Hypothalamus (tissue), 51 donors: Measurements from ENCODE around the gene ZNF318.
"Not testable (repeated sequence)": the region's sequence is repeated elsewhere in the genome, so short reads cannot be mapped to it uniquely, and the experiment has no call there.

Source experiments
- DNase-seq, 51 donors: peaks; one replicate each; lab custom pipeline; 2025; lab: John Stamatoyannopoulos, UW

Gene ZNF318

GRCh38 chr6:43390753-43391439, 21.4 kb upstream of the ZNF318 start:
- DNase-seq, result not testable (repeated sequence)

GRCh38 chr6:43389730-43390295, 20.4 kb upstream of the ZNF318 start:
- DNase-seq, result no peak

GRCh38 chr6:43386492-43386891, 17.0 kb upstream of the ZNF318 start:
- no peak for DNase-seq

GRCh38 chr6:43383021-43383667, 13.7 kb upstream of the ZNF318 start:
- no peak for DNase-seq

- DNase-seq, result not testable (repeated sequence)
Measured at GRCh38 chr6:43380858-43381257, 11.4 kb upstream of the ZNF318 start.

GRCh38 chr6:43378631-43379030, 9.2 kb upstream of the ZNF318 start:
- no peak for DNase-seq

GRCh38 chr6:43377710-43378229, 8.3 kb upstream of the ZNF318 start:
- no peak for DNase-seq

GRCh38 chr6:43376551-43376981, 7.1 kb upstream of the ZNF318 start:
- DNase-seq, result no peak

- no peak for DNase-seq
Measured at GRCh38 chr6:43375693-43376092, 6.2 kb upstream of the ZNF318 start.

- DNase-seq, result no peak
Measured at GRCh38 chr6:43373252-43373875, 3.9 kb upstream of the ZNF318 start.

- DNase-seq, result not testable (repeated sequence)
Measured at GRCh38 chr6:43370003-43370580, 645 bp upstream of the ZNF318 start.

GRCh38 chr6:43368259-43369160, 937 bp downstream of the ZNF318 start:
- DNase-seq, result peak in 28 of 51 donors; percentile 8 to 58 (median 22)

GRCh38 chr6:43367245-43367984, 2.0 kb downstream of the ZNF318 start:
- DNase-seq, result peak in 1 of 51 donors; percentile 7

- DNase-seq, result no peak
Measured at GRCh38 chr6:43361269-43361668, 8.2 kb downstream of the ZNF318 start.

GRCh38 chr6:43359831-43360230, 9.6 kb downstream of the ZNF318 start:
- no peak for DNase-seq

GRCh38 chr6:43359381-43359780, 10.1 kb downstream of the ZNF318 start:
- DNase-seq, result no peak

GRCh38 chr6:43355862-43356590, 13.4 kb downstream of the ZNF318 start:
- DNase-seq, result peak in 4 of 51 donors; percentile 4 to 18 (median 10)

GRCh38 chr6:43351951-43352350, 17.5 kb downstream of the ZNF318 start:
- not testable (repeated sequence) for DNase-seq
